GM18868 (cell line): ENCODE measurements around the gene CRAMP1.
"Not testable (repeated sequence)": the region's sequence is repeated elsewhere in the genome, so short reads cannot be mapped to it uniquely, and the experiment has no call there.

Experiments used
- ATAC-seq: cut with Tn5 transposase; IDR thresholded peaks from one replicate; pipeline ENCODE4 v1.9.1; 2021; ENCODE audit warnings: mild to moderate bottlenecking, moderate library complexity; ENCODE audit not compliant: unreplicated experiment

CRAMP1 gene

DNA sequence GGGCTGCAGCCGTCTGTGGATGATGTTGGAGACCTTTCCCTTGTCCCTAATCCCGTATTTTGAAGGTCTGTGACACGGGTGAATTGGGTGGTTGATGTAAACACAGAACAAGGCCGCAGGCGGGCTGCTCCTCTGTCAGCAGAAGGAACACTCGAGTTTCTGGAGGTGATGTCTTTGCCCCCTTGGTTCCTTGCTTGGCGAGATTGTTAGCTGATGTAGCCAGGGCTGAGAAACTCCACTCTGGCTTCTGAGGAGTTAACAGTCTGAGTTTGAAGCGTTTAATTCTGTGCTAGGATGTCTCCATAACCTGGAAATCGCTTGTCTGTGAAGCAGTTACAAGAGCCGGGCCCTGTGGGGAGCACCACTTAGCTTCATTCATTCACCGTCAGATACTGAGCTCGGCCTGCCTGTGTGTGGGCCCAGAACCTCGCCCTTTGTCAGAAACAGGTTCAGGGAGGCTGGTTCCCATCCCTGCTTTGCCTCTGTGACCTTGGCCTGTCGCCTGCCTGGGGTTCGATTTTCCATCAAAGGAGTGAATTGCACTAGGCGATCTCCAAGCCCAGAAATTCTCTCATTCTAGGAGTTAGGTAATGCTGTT lies 95.1 kb downstream of the CRAMP1 start:
- ATAC-seq: no peak

DNA sequence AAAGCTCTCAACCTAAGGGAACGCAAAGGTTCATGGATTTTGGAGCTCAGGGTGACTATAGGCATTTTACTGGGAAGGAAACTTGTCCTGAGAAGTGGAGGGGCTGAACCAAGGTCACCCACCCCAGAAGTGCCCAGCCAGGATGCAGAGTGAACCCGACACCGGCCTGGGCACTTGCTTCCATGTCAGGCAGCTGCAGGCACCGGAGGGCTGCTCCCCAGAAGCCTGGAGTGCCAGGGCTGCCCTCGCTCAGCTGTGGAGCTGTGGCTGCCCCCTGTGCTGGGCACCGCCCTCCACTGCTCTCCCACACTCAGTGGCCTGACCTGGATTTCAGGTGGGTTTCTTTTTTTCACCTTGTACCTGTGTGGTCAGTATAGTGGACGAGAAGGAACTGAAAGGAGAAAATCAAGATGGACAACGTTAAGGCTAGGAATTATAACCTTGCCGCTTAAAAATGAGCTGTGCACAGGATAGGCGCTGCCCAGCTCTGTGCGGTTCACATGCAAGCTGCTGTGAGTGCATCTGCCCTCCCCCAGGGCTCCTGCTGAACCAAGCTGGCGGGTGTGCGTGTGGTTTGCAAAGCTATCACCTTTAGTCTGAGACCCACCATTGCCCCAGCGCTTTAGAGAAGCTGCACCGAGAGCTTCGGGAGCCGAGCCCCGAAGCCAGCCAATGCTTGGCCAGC lies 96.1 kb downstream of the CRAMP1 start:
- no peak for ATAC-seq

DNA sequence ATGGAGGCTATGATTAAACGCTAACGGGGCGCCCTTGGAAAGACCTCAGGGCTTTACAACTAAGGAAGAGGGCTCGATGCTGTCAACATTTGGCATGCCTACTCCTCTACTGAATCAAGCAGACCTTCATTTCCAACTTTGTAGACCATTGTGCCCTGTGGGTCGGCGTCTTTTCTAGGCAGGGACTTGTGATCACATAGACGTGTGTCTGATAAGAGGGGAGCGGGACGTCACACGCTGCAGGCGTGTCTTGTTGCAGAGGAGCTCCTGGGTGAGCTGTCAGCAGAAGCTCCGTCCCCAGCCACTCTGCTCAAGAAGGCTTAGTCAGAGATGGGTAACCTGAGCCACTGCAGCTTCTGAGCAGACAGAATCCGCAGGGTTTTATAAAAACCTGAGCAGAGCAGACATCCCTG lies 96.6 kb downstream of the CRAMP1 start:
- ATAC-seq: no peak

DNA sequence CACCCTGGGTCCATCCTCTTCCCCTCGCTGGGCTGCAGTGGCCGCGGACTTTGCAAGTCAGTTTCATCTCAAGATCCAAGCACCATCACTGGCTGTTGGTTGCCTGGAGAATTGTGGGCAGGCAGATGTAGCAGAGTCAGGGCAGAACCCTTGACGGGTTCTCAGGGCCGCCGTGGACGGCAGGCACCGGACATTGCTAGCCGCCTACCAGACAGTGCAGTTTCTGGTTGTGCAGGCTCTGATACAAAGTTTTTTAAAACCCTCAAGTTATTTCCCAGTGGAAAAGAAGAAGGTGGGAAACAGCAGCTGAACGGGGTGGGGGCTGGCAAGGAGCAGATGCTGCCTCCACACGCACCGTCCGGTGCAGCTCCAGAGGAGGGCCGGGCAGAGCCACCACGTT lies 97.2 kb downstream of the CRAMP1 start:
- no peak for ATAC-seq

DNA sequence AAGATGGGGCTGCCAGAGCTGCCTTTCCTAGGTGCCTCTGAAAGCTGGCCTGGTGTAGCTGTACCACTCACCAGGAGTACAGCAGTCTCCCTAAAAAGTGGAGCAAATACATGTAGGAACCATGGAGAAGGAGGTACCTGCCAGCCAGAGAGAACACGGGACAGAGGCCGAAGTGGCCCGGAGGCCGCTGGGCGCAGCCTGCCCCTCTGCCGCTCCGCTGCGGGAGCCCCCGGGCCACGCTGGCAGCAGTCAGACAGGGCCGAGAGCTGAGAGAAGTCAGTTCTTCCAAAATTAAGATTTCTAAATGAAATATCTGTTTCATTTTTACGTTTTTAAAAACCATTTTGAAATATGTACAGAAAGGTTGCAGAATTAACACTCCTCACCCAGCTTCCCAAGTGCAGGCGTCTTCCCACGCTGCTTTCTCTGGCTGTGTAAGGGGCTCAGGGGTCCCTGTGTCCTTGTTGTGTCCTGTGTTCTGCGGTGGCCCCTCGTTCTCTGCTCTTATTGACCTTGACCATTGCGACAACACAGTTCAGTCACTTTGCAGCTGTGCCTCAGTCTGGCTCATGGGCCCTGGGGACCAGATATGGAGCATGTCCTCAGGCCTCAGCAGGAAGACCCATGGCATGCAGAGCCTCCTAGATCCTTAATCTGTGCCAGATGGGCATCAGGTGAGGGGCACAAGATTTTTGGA lies 98.8 kb downstream of the CRAMP1 start:
- ATAC-seq: no peak

DNA sequence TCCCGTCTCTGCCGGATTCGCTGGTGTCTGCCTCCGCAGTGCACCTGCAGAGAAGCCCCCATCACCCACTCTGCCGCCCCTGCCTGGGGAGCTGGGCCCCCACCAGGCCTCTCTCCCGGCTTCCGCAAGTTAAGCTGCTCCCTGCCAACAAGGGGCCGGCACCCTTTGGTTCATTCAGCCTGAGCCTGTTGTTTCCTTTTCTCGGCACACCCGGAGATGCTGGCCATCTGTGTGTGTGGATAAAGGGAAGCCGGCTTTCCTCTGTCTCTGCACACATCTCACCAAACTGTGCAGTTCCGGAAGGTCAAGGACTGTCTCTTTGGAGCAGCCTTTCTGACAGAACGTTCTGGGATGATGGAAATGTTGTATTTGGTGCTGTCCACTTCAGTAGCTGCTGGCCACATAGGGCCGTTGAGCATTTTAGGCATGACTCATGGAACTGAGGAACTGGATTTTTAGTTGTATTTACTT lies 100.7 kb downstream of the CRAMP1 start:
- no peak for ATAC-seq

DNA sequence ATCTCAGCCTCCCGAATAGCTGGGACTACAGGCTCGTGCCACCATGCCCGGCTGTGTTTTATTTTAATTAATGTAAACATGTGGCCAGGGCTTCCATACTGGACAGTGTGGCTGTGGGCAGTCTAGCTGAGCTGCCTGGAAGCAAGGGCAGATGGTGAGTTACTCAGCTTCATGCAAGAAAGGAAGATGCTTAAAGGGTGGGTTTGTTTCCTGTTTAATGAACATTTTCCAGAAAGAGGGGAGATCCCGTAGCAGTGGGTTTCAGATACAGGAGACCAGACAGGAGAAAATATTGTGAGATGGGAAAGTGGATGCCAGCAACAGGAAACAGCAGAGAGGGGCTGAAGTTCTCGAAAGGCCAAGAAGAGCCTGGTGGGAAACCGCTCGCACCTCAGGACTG lies 101.2 kb downstream of the CRAMP1 start:
- no peak for ATAC-seq

DNA sequence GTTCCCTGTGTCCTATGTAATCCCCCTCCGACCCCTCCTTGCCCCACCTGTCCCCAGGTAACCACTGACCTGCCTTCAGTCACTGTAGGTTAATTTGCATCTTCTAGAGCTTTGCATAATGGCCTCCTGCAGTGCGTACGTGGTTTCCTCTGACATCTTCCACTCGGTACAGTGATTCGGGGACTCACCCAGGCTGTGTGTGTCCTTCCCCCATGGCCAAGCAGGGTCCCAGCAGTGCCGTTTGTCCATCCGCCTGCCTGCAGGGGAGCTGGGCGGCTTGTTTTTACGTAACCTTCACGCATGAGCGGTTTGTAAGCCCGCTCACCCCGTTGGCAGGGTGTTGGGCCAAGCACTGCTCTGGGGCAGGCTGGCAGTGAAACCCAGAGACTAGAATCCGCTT lies 101.8 kb downstream of the CRAMP1 start:
- ATAC-seq: no peak

DNA sequence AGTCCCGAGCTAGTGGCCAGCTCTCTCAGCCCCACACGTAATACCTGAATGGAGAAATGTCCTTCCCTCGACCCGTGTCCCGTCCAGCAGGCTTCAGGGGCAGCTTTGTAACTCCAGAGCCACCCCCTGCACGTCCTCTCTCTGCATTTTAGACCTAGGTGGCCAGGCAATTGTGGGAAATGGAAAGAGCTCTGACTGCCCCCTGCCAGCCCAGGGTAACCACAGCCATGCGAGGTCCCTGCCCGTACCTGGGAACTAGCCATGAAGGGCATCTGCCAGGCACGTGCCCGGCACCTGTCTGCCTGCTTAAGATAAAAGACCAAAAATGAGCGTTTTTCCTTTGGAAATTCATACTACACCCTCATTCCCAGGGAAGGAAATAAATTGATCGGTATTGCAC lies 103.1 kb downstream of the CRAMP1 start:
- no peak for ATAC-seq

DNA sequence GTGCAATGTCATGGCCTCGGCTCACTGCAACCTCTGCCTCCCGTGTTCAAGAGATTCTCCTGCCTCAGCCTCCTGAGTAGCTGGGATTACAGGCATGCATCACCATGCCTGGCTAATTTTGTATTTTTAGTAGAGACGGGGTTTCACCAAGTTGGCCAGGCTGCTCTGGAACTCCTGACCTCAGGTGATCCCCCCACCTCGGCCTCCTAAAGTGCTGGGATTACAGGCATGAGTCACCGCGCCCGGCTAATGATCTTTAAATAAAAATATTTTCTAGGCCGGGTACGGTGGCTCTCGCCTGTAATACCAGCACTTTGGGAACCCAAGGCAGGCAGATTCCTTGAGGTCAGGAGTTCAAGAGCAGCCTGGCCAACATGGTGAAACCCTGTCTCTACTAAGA lies 106.1 kb downstream of the CRAMP1 start:
- not testable (repeated sequence) for ATAC-seq

DNA sequence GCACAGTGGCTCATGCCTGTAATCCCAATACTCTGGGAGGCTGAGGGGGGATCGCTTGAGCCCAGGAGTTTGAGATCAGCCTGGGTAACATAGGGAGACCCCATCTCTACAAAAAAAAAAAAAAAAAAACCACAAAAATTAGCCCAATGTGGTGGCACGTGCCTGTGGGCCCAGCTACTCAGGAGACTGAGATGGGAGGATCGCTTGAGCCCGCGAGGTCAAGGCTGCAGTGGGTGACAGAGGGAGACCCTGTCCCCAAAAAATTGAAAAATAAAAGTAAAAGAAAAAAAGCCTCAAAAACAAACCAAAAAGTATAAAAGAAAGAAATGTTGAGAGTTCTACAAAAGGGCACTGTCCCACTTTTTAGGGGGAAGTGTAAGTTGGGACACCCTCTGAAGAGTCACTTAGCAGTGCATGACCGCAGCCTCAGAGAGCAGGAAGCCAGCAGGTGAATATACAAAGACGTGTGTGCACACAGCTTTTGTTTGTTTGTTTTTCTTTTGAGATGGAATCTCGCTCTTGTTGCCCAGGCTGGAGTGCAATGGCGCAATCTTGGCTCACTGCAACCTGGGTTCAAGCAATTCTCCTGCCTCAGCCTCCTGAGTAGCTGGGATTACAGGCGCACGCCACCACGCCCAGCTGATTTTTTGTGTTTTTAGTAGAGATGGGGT lies 107.5 kb downstream of the CRAMP1 start:
- not testable (repeated sequence) for ATAC-seq

DNA sequence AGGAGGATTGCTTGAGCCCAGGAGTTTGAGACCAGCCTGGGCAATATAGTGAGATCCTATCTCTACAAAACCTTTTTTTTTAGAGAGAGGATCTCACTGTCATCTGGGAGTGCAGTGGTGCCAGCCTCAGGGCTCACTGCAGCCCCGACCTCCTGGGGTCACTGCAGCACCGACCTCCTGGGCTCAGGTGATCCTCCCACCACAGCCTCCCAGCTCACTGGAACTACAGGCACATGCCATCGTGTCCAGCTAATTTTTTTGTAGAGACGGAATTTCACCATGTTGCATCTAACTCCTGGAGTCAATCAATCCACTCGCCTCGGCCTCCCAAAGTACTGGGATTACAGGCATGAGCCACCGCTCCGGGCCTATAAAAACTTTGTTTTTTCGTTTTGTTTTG lies 109.2 kb downstream of the CRAMP1 start:
- no peak for ATAC-seq

DNA sequence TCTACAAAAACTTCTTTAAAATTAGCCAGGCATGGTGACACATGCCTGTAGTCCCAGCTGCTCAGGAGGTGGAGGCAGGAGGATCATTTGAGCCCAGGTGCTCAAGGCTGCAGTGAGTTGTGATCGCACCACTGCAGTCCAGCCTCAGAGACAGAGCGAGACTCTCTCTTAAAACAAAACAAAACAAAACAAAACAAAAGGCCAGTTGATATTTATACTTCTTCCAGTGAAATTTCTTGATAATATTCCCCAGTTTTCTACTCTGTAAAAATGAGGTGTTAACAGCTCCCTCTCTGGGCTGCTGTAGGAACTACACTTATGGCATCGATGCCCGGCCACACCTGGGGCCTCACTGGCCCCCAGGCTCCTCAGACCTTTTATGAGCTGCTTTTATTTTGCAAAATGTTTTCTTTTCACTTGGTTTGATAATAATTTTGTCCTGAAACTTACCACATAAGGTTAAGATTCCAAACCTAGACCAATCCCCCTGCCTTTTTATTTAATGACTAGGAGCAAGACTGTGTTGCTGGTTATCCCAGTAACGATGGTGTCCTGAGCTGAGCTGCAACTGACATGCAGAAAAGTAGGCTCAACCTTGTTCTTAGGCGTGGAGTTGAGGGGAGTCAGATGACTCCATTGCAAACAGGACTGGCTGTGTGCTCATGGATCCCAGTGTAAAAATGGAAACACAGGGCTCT lies 111.4 kb downstream of the CRAMP1 start:
- no peak for ATAC-seq

DNA sequence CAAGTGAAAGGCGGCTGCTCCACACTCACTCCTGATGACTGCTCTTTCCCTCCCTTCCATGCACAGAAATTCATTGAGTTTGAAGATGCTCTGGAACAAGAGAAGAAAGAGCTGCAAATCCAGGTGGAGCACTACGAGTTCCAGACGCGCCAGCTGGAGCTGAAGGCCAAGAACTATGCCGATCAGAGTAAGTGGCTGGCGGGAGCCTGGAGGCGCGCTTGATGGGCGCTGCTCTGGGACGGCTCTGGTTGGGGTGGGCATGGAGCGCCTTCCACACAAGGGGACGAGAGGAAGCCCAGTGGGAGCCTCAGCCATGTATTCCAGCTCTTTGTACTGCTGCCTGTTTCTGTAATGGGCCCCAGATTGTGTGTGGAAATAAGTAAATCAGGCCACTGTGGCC lies 112.3 kb downstream of the CRAMP1 start:
- ATAC-seq: no peak

DNA sequence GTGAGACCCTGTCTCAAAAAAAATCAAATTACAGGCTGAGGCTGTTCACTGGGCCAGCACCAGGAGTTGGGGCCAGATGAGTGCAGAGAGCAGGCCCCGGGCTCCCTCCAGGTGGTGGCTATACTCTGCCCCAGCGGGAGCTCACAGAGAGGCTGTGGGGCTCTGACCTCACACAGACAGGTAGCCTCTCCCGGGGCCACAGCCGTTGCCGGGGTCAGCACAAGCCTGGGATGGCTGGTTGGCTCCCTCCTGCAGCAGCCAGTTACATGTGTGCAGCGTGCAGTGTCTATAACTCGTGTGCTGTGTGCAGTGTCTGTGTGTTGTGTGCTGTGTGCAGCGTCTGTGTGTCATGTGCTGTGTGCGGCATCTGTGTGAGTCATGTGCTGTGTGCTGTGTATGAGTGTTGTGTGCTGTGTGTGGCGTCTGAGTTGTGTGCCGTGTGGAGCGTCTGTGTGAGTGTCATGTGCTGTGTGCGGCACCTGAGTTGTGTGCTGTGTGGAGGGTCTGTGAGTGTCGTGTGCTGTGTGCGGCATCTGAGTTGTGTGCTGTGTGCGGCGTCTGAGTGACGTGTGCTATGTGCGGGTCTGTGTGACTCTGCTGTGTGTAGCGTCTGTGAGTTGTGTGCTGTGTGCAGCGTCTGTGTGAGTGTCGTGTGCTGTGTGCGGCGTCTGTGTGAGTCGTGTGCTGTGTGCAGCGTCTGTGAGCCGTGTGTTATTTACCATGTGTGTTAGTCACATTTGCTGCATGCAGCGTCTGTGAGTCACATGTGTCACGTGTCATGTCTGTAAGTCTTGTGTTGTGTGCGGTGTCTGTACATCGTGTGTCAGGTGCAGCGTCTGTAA lies 114.7 kb downstream of the CRAMP1 start:
- no peak for ATAC-seq
